GM19239 (cell line): Measurements from ENCODE around the gene PPAT.
A peak's percentile ranks its signal among the peaks of the same experiment; 100 is the strongest.

Experiments used
- DNase-seq: peaks from one replicate; pipeline ENCODE4 v3.0.0; 2011; ENCODE audit warnings: low spot score; ENCODE audit not compliant: insufficient read length
- FAIRE-seq: peaks from 2 replicates; lab custom pipeline; 2011; peaks lifted over from hg19 to GRCh38; lab: Jason Lieb, UNC

PPAT gene

GRCh38 chr4:56438766-56439165 lies 3.4 kb upstream of the PPAT start:
- DNase-seq (no peak), FAIRE-seq (no peak)

- FAIRE-seq (peak; percentile 66), DNase-seq (no peak)
Observed at GRCh38 chr4:56434599-56435139, 746 bp downstream of the PPAT start.

GRCh38 chr4:56433280-56433679 lies 2.1 kb downstream of the PPAT start:
- FAIRE-seq (no peak), DNase-seq (no peak)

GRCh38 chr4:56430203-56430602 lies 5.2 kb downstream of the PPAT start:
- FAIRE-seq: no peak
- DNase-seq: no peak

GRCh38 chr4:56427179-56427578 lies 8.2 kb downstream of the PPAT start:
- FAIRE-seq (no peak), DNase-seq (no peak)

- FAIRE-seq: peak; percentile 66
- DNase-seq: no peak
Observed at GRCh38 chr4:56426273-56426672, 9.1 kb downstream of the PPAT start.

DNA sequence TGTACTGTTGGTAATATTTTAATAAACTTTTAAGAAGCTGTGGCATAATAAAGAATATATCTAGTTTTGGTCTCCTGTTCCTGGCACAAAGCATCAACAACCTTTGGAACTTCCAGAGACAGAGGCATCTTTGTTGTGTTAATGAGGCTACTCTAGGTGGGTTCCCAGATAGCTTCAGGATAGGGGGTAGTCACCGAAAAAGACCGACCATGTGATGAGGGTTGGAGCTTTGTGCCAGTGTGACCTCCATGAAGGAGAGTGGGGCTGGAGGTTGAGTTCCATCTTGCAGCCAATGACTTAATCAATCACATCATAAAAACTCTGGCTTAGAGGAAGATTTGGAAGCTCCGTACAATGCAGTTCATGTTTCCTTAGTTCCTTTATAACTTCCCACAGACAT lies 9.9 kb downstream of the PPAT start:
- FAIRE-seq (peak; percentile 77), DNase-seq (no peak)

DNA sequence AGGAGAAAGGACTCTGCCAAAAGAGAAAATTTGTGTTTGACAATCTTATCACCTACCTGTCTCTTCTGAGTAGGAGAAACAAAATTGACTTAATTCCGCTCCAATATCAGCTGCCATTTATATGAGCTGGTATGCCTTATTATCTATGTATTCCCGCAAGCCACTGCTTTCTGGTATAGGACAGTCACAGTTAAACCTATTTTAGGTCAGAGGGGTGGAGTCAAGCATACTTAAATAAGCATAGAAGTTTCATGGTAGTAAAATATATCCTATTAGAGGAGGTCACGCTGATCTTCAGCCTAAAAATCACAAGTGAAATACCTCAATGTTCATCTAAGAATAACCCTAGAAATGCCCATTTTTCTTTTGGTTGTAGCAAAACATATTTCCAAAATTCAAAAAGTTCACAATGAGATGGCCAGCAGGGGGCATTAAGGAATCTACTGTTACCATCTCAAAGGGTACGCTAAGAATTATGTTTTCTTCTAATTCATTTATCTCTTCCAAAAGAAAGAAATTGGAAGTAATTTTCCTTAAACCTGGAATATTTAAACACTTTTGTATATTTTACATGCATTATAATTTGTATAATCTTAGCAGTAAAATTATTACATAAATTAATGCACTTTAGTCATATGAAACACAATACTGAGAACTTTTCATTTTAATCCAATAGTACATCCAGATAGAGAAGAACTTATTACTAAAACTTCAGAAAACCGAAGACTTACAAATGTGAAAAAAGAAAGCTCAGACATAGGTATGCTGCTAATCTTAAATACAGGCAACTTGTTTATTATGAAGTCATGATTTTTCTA lies 10.5 kb downstream of the PPAT start:
- no peak for DNase-seq
- peak; percentile 83 for FAIRE-seq

DNA sequence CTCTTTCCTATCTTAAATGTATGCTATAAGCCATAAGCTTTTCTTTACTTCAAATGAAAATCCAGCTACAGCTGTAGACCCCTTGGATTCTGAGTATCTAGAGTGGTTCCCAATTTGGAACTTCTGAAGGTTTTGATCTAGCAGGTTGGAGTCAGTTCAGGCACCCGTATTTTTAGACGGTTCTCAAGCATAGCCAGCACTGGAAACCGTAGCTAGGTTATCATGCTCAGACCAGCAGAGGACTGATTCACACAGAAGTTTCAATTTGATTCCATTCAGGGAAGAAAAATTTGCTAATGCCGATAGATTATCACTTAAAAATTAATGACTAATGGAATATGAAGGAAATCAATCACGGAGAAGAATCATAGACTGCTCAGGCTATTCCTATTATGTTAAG lies 11.2 kb downstream of the PPAT start:
- FAIRE-seq: no peak
- no peak for DNase-seq

DNA sequence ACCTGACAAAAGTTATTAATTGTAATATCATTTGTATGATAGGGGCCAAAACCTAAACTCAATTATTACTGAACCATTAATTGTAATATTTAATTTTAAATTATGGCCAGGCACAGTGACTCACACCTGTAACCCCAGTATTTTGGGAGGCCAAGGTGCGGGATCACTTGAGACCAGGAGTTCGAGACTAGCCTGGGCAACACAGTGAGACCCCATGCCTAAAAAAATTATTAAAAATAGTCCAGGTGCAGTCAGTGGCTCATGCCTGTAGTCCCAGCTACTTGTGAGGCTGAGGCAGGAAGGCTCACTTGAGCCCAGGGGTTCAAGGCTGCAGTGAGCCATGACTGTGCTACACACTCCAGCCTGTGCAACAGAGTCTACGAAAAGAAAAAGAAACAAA lies 18.0 kb downstream of the PPAT start:
- no peak for DNase-seq
- no peak for FAIRE-seq

DNA sequence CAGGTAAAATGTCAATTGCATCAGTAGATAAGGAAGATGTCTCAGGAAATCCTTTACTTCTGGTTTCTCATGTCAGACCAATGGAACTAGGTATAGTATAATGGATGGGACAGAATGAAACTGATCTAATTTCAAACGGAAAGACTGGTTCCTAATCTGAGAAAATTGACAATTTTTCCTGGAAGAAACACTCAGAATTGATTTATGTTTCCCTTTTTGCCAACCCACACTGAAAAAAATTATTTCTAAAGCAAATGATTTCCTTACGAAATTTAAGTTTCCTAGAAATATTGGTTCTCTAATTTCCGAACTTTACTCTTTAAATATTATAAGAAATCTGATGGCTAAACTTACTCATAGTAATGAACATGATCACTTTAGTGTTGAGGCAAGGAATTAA lies 19.1 kb downstream of the PPAT start:
- no peak for FAIRE-seq

GRCh38 chr4:56414135-56414670 lies 21.2 kb downstream of the PPAT start:
- DNase-seq: no peak
- no peak for FAIRE-seq

More for the DNA sequence above, 19.1 kb downstream of the PPAT start:
- DNase-seq: no peak

DNA sequence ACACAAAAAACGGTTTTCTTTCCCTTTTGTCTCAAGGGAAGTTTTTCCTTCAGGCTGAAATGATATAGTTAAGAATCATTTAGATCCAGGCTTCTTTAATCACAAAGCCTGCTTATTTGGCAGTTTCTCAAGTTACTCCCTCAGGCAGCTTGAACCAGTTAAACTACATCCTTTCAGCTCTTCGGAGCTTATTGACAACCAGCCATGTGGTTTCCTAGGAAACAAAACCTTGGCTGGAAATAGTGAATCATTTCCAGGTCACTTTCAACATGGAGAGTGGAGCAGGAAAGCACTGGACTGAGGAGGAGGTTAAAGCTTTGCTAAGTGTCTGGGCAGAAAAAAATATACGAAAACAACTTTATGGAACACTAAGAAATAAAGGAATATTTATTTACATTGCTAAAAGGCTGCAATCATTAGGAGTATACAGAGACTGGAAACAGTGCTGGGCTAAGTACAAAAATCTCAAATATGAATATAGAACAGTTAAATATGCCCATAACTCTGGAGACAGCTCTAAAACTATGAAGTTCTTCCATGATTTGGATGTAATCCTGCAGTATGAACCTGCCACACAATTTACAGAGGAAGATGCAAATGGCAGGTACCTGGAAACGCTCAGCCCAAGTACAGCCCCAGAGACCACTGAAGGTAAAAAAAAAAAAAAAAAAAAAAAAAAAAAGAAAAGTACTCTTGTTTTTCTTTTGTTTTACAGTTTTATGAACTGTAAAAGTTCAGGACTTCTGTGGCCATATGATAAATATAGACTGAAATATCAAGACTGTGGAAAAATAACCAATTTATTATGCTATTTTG lies 25.0 kb downstream of the PPAT start:
- DNase-seq (no peak), FAIRE-seq (no peak)

DNA sequence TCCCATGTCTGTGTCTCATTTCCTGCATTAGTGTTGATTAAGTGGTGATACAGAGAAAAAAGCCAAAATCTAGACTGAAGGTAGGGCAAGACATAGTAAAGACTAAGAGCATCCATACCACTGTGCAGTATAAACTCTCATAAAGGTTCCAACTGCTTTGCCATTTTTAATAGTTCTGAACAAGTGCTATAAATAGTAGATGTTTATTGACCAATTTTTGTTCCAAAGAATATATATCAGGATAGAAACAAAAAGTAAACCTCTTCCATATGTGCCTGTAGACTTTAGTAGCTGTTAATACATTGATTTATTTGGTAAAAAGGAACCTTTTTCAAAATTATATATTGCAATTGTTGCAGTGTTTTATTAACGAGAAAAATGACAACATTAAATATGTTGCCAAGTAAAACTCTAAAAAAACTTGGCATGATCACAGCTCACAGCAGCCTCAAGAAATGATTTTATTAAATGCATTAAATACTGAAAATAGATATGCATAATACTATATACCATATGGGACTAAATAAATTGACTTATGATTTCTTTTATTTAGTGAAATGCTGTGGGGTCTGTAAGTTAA lies 25.8 kb downstream of the PPAT start:
- FAIRE-seq (no peak), DNase-seq (no peak)

DNA sequence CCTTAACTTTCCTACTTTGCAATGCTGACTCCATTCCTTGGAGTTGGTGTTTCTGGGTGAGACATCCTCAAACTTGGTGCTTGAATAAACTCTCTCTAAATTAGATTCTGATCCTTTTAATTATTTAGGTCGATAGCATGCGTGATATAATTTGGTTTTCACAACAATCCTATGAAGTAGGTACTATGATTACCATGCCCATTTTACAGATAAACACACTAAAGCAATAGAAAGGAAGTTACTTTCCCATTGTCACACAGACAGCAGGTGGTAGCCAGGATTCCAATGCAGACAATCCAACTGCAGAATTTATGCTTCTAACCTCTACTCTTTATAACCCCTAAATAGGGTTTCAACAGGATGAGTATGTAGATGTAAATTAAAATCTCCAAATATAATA lies 26.4 kb downstream of the PPAT start:
- FAIRE-seq (no peak), DNase-seq (no peak)

- DNase-seq (no peak), FAIRE-seq (no peak)
Observed at GRCh38 chr4:56406151-56406550, 29.3 kb downstream of the PPAT start.

- FAIRE-seq: no peak
- no peak for DNase-seq
Observed at GRCh38 chr4:56405016-56405415, 30.4 kb downstream of the PPAT start.

DNA sequence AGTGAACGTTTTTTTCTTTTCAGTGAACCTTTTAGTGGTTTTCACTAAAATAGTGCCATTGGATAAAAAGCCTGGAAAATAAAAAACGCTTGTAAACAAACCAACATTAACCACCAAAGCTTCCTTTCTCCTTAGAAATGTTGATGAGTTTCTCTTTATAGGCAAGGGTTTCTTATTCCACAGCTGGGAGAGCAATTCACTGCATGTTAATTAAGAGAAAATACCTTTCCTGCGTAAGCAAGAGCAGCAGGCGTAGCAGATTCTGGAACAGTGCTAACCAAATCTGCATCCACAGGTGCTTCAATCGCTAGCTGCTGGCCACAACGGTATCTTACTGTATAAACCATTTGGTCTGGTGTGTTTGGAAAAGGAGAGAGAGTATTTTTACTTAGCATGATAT lies 34.9 kb downstream of the PPAT start:
- FAIRE-seq (no peak), DNase-seq (no peak)

GRCh38 chr4:56391270-56391669 lies 44.1 kb downstream of the PPAT start:
- no peak for DNase-seq
- FAIRE-seq: no peak

DNA sequence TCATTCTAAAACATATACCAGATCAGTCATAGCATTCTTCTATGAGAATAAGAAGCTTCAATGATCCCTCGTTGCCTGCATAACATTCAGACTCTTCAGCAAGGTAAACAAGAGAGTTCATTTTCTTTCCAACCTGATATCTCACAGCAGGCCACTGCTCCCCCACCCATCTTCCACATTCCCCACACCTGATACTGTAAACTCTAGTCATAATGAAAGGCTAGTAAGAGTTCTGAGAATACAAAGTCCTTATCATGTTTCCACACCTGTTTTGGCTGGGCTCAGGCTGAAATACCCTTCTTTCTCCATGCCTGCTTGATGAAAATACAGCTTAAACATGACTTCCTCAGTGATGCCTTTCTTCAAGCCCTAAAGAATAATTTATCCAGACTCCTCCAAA lies 45.9 kb downstream of the PPAT start:
- DNase-seq (no peak), FAIRE-seq (no peak)

DNA sequence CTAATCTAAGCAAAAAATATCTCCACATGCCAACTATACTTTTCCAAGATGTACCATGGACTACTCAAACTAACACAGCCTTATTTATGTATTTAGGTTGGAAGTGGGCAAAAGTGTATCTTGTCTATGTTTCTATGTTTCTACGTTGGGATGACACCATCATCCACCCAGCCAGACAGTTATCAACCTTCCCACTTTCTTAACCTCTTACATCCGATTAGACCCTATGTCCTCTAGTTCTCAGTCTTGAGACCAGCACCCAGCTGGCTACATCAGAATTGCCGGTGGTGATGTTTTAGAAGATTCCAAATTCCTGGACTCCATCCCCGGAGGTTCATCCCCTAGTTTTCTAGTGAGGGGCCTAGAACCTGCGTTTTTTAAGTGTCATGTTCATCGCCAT lies 47.1 kb downstream of the PPAT start:
- DNase-seq (no peak), FAIRE-seq (no peak)
